H1 (cell line): ENCODE data around the gene IRF4. TPM values are rescaled to one million over a fixed set of nuclear protein-coding genes. Genes with fewer than 3 reads are reported as not detected.
"Not testable (repeated sequence)": the region's sequence is repeated elsewhere in the genome, so short reads cannot be mapped to it uniquely, and the experiment has no call there.

ENCODE experiments used
- CTCF ChIA-PET: fragments of 300-600 bp; sonication (Branson Sonifier 250); formaldehyde crosslinking; loops from one replicate; lab custom pipeline; 2021; ENCODE audit not compliant: partially characterized antibody; lab: Charles Lee
- POLR2A ChIA-PET: fragments of 300-600 bp; sonication (Branson Sonifier 250); formaldehyde crosslinking; loops from one replicate; lab custom pipeline; 2021; ENCODE audit warnings: inconsistent platforms; ENCODE audit not compliant: partially characterized antibody; lab: Charles Lee
- DNase-seq, 2 experiments: peaks; one replicate each; pipeline versions ENCODE4 v3.0.0 to v3.0.0-alpha.2; 2010 to 2022; ENCODE audit warnings: low spot score in 2 of 2, low read depth in 1 of 2, mixed read lengths in 1 of 2
- FAIRE-seq: peaks from 2 replicates; lab custom pipeline; 2011; peaks lifted over from hg19 to GRCh38; lab: Jason Lieb, UNC
- H2AFZ ChIP-seq: 2 replicates; pipeline ENCODE4 v1.8.1; 2012; ENCODE audit warnings: low read length, inconsistent platforms
- H2AK5ac ChIP-seq: 2 replicates; pipeline ENCODE4 v1.6.1; 2013; ENCODE audit warnings: low read depth, low read length
- H2BK120ac ChIP-seq: replicated peaks from 2 replicates; pipeline ENCODE3; 2013; ENCODE audit warnings: low read depth, low read length, inconsistent platforms
- H2BK12ac ChIP-seq: 2 replicates; pipeline ENCODE4 v1.6.1; 2013; ENCODE audit warnings: low read depth, low read length
- H2BK15ac ChIP-seq: 2 replicates; pipeline ENCODE4 v1.6.1; 2013; ENCODE audit warnings: low read length
- H2BK20ac ChIP-seq: 2 replicates; pipeline ENCODE4 v1.6.1; 2013; ENCODE audit warnings: low read length
- H2BK5ac ChIP-seq: 2 replicates; pipeline ENCODE4 v1.6.1; 2013; ENCODE audit warnings: low read depth, low read length
- H3K14ac ChIP-seq: 2 replicates; pipeline ENCODE4 v1.6.1; 2013; ENCODE audit warnings: inconsistent platforms; ENCODE audit not compliant: insufficient read length
- H3K18ac ChIP-seq: 2 replicates; pipeline ENCODE4 v1.6.1; 2013; ENCODE audit warnings: low read length; ENCODE audit errors: extremely low read depth
- H3K23ac ChIP-seq: 2 replicates; pipeline ENCODE4 v1.6.1; 2013; ENCODE audit warnings: inconsistent platforms; ENCODE audit not compliant: insufficient read length
- H3K23me2 ChIP-seq: 2 replicates; pipeline ENCODE4 v1.6.1; 2013; ENCODE audit warnings: low read depth, low read length
- H3K27ac ChIP-seq: 2 replicates; pipeline ENCODE4 v1.6.1; 2011; ENCODE audit warnings: low read depth, low read length, inconsistent platforms
- H3K27me3 ChIP-seq, 4 experiments: replicated peaks in 1 of 4; 1 replicate in 1 of 4; 2 replicates in 3 of 4; pipeline versions ENCODE4 v1.6.1 to v1.8.1; 2011 to 2013; ENCODE audit warnings: low read length in 3 of 4, mild to moderate bottlenecking in 3 of 4, inconsistent platforms in 2 of 4, mixed read lengths in 2 of 4, moderate library complexity in 1 of 4; ENCODE audit not compliant: control insufficient read depth in 3 of 4, insufficient read depth in 3 of 4; ENCODE audit errors: extremely low read depth in 1 of 4
- H3K36me3 ChIP-seq, 4 experiments: 2 replicates each; pipeline versions ENCODE4 v1.6.1 to v1.8.1; 2011 to 2013; ENCODE audit warnings: mild to moderate bottlenecking in 4 of 4, low read length in 3 of 4, moderate library complexity in 2 of 4, control low read depth in 1 of 4, inconsistent platforms in 1 of 4; ENCODE audit not compliant: insufficient read depth in 4 of 4, control insufficient read depth in 2 of 4
- H3K4ac ChIP-seq: replicated peaks from 2 replicates; pipeline ENCODE3; 2013; ENCODE audit warnings: low read length, low read depth, mixed read lengths, inconsistent platforms; ENCODE audit not compliant: insufficient read length
- H3K4me1 ChIP-seq, 4 experiments: replicated peaks in 1 of 4; 1 replicate in 1 of 4; 2 replicates in 3 of 4; pipeline versions ENCODE4 v1.6.1 to v1.8.1; 2011 to 2013; ENCODE audit warnings: low read length in 3 of 4, inconsistent platforms in 2 of 4, mixed read lengths in 1 of 4; ENCODE audit not compliant: insufficient read depth in 4 of 4, control insufficient read depth in 3 of 4
- H3K4me2 ChIP-seq, 2 experiments: 2 replicates each; pipeline versions ENCODE4 v1.6.1 to v1.8.1; 2011 to 2013; ENCODE audit warnings: low read depth in 2 of 2, low read length in 2 of 2, control low read depth in 1 of 2, inconsistent platforms in 1 of 2, mild to moderate bottlenecking in 1 of 2; ENCODE audit not compliant: insufficient read depth in 1 of 2
- H3K4me3 ChIP-seq, 4 experiments: fragments of 200-600, 300-600 bp in 1 of 4; sonication (generic), shearing (Covaris generic), sonication (Bioruptor Twin) in 1 of 4; 2 replicates each; pipeline versions ENCODE4 v1.5.1 to v1.8.1; 2011 to 2016; ENCODE audit warnings: low read length in 4 of 4, low read depth in 3 of 4, control low read depth in 2 of 4, inconsistent platforms in 2 of 4, mild to moderate bottlenecking in 2 of 4, mixed read lengths in 1 of 4, moderate library complexity in 1 of 4; ENCODE audit not compliant: insufficient read depth in 2 of 4; ENCODE audit errors: extremely low read depth in 1 of 4
- H3K56ac ChIP-seq: replicated peaks from 2 replicates; pipeline ENCODE3; 2013; ENCODE audit warnings: low read depth, mild to moderate bottlenecking, mixed read lengths, low read length, inconsistent platforms; ENCODE audit not compliant: insufficient read length
- H3K79me1 ChIP-seq: 2 replicates; pipeline ENCODE4 v1.6.1; 2013; ENCODE audit warnings: low read depth, low read length, control low read depth
- H3K79me2 ChIP-seq, 2 experiments: 2 replicates each; pipeline versions ENCODE4 v1.6.1 to v1.8.1; 2012 to 2013; ENCODE audit warnings: low read length in 2 of 2, mild to moderate bottlenecking in 2 of 2, inconsistent platforms in 1 of 2; ENCODE audit not compliant: insufficient read depth in 2 of 2, control insufficient read depth in 1 of 2
- H3K9ac ChIP-seq, 4 experiments: replicated peaks in 1 of 4; 1 replicate in 1 of 4; 2 replicates in 3 of 4; pipeline versions ENCODE4 v1.6.1 to v1.8.1; 2011 to 2013; ENCODE audit warnings: low read depth in 3 of 4, low read length in 3 of 4, control low read depth in 2 of 4, mild to moderate bottlenecking in 2 of 4, moderate library complexity in 2 of 4, inconsistent platforms in 1 of 4; ENCODE audit errors: extremely low read depth in 1 of 4
- H3K9me3 ChIP-seq, 2 experiments: 2 replicates each; pipeline versions ENCODE4 v1.6.1 to v1.8.1; 2012 to 2013; ENCODE audit warnings: mild to moderate bottlenecking in 2 of 2, moderate library complexity in 2 of 2, control low read depth in 1 of 2, inconsistent platforms in 1 of 2, low read depth in 1 of 2, low read length in 1 of 2, mixed read lengths in 1 of 2; ENCODE audit not compliant: insufficient read depth in 2 of 2
- H4K20me1 ChIP-seq, 2 experiments: replicated peaks in 1 of 2; 2 replicates each; pipeline versions ENCODE3 to v1.8.1; 2011 to 2013; ENCODE audit warnings: inconsistent platforms in 2 of 2, low read length in 2 of 2, mild to moderate bottlenecking in 1 of 2; ENCODE audit not compliant: insufficient read depth in 2 of 2, control insufficient read depth in 1 of 2
- H4K5ac ChIP-seq: 2 replicates; pipeline ENCODE4 v1.6.1; 2013; ENCODE audit warnings: low read length, low read depth, mixed read lengths, inconsistent platforms; ENCODE audit not compliant: insufficient read length
- H4K8ac ChIP-seq: 2 replicates; pipeline ENCODE4 v1.8.0; 2013; ENCODE audit warnings: mild to moderate bottlenecking, moderate library complexity, low read length, inconsistent platforms; ENCODE audit not compliant: insufficient read depth; ENCODE audit errors: extremely low read depth
- H4K91ac ChIP-seq: replicated peaks from 2 replicates; pipeline ENCODE3; 2013; ENCODE audit warnings: low read length, mixed read lengths, inconsistent platforms; ENCODE audit not compliant: insufficient read length
- MAFK ChIP-seq: IDR thresholded peaks from 2 replicates; pipeline ENCODE4 v1.6.1; 2012; ENCODE audit warnings: low read depth, mild to moderate bottlenecking, improper control_type of control experiment, low read length
- WGBS, 2 experiments: shearing (Covaris generic) in 1 of 2; methylation state at CpG; one replicate each; pipeline versions ENCODE4 v1.1.6 to v1.1.7; 2013 to 2015; ENCODE audit warnings: low lambda C conversion rate in 2 of 2, mixed read lengths in 2 of 2, inconsistent platforms in 1 of 2, low coverage in 1 of 2, missing lambda C conversion rate in 1 of 2; ENCODE audit not compliant: insufficient replicate concordance in 2 of 2, insufficient coverage in 1 of 2, insufficient read length in 1 of 2; ENCODE audit errors: extremely low coverage in 1 of 2, missing lambda C conversion rate in 1 of 2; 5-methylcytosine and 5-hydroxymethylcytosine counted together
- polyA plus RNA-seq, 7 experiments: library from polyadenylated mRNA; depleted of rRNA in 3 of 7; stranded (reverse) in 5 of 7; unstranded in 2 of 7; fragments of >200 nt in 5 of 7; fragments of 200-250 nt in 2 of 7; gene quantifications; 1 replicate in 5 of 7; 2 replicates in 1 of 7; 4 replicates in 1 of 7; pipeline versions ENCODE4 v1.2.1 to v1.2.3, GENCODE V29; 2011 to 2013; ENCODE audit warnings: missing spikeins in 2 of 7, mixed read lengths in 2 of 7
- total RNA-seq: library from RNA; stranded (reverse); fragmentation: NEBNext Ultra II Directional; extraction: Animal tissue kit (Norgen Biotek cat#: 25700); gene quantifications from 2 replicates; pipeline ENCODE4 v1.2.1, GENCODE V29; 2021

Gene IRF4
- total and polyA plus RNA-seq, 2 of the 8 experiments (the other 6 are each of a cell fraction or from before 2014, with no cell fraction given) = 0.77 to 2.1 TPM

GRCh38 chr6:424741-425417 is 33.3 kb downstream of the IRF4 start (continued):
- TF ChIP-seq MAFK = no peak

- H3K27me3 ChIP-seq, H3K9me3 ChIP-seq, H4K20me1 ChIP-seq, H2BK12ac ChIP-seq, DNase-seq, H3K4me3 ChIP-seq, H2AFZ ChIP-seq, H3K9ac ChIP-seq, H3K23me2 ChIP-seq, H4K91ac ChIP-seq, H3K36me3 ChIP-seq, H3K4ac ChIP-seq, H3K79me2 ChIP-seq, H3K56ac ChIP-seq, H3K23ac ChIP-seq, H3K27ac ChIP-seq, POLR2A ChIA-PET, FAIRE-seq, H3K14ac ChIP-seq, H2AK5ac ChIP-seq, H4K5ac ChIP-seq, H2BK120ac ChIP-seq, H3K79me1 ChIP-seq, H2BK5ac ChIP-seq, H3K4me2 ChIP-seq, H4K8ac ChIP-seq, H3K4me1 ChIP-seq, H3K18ac ChIP-seq, H2BK20ac ChIP-seq: not testable (repeated sequence)
- 77% methylated on average over 7 of the region's 7 CpGs; no CpG with 5 or more reads in 1 of the 2 experiments for WGBS, 2 experiments
- CTCF ChIA-PET = interaction anchor here (1.0 to 1.8 kb wide), 4 partner anchors 14 to 237 kb away, joined by 3 to 8 read pairs (median 4); no protein-coding TSS in a partner anchor
- 0 out of 2 replicates have a peak overlapping the region, but pooled peaks have one; percentile 31 for H2BK15ac ChIP-seq
Observed at GRCh38 chr6:425418-425788, 33.9 kb downstream of the IRF4 start.
